HG03354 (cell line): ENCODE measurements around the gene GPT2.

Experiments
- ATAC-seq: cut with Tn5 transposase; IDR thresholded peaks from one replicate; pipeline ENCODE4 v1.9.1; 2021; ENCODE audit warnings: mild to moderate bottlenecking; ENCODE audit not compliant: unreplicated experiment, poor library complexity, severe bottlenecking

GPT2 gene, protein sequence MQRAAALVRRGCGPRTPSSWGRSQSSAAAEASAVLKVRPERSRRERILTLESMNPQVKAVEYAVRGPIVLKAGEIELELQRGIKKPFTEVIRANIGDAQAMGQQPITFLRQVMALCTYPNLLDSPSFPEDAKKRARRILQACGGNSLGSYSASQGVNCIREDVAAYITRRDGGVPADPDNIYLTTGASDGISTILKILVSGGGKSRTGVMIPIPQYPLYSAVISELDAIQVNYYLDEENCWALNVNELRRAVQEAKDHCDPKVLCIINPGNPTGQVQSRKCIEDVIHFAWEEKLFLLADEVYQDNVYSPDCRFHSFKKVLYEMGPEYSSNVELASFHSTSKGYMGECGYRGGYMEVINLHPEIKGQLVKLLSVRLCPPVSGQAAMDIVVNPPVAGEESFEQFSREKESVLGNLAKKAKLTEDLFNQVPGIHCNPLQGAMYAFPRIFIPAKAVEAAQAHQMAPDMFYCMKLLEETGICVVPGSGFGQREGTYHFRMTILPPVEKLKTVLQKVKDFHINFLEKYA

DNA sequence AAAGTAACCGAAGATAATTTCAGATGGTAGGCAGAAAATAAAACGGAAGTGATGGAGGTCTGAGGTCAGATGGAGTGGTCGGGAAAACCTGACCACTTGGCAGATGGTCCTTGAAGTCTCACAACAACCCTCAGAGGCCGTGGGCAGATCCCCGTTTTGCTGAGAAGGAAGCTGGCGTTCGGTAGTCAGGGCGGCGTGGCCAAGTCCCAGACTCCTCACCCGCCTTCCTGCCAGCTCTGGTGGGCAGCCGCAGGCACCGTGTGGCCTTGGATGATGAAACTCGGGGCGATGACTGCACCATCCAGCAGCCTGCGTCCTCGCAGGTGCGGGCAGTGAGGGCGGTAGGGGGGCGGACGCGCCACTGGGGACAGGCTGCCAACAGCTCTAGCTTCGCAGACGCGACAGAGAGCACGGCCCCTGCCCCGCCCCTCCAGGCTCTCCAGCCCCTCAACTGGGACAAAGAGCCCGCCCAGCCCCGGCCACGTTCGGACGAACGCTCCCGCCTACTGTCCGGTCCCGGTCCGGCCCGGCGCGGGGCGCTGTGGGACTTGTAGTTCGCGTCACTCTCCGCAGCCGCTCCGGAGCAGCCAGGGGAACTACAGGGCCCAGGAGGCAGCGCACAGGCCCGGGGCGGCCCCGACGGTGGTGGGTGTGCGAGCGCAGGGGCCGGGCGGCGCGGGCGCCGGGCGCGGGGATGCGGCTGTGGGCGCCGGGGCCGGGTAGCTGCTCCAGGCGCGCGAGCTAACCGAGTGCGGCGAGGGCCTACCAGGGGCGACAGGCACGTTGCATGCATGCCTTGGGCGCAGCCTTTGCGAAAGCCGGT, at the start of gene GPT2:
TSS of gene GPT2 (plus strand) at position 673 of the 823 bp plus-strand sequence. CDS start 354 bp downstream, outside the sequence.
- peak; percentile 97 for ATAC-seq

DNA sequence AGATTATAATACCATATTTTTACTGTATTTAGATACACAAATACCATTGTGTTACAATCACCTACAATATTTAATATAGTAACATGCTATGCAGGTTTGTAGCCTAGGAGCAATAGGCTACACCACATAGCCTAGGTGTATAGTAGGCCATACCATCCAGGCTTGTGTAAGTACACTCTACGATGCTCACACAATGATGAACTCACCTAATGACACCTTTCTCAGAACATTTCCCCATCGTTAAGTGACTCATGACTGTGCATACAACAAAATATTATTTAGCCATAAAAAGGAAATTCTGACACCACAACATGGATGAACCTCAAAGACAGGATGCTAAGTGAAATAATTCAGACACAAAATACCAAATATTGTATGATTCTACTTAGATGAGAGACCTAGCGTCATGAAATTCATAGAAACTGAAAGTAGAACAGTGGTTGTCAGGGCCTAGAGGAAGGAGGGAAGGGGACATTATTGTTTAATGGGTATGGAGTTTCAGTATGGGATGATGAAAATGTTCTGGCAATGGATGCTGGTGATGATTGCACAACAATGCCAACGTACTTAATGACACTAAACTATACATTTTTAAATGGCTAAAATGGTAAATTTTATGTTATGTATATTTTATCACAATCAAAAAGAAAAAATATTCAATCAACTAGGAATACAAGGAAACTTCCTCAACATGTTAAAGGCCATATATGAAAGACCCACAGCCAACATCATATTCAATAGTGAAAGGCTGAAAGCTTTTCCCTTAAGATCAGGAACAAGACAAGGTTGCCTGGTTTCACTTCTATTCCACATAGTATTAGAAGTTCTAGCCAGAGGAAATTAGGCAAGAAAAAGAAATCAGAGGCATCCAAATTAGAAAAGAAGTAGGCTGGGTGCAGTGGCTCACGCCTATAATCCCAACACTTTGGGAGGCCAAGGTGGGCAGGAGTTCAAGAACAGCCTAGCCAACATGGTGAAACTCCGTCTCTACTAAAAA, 47.3 kb upstream of the GPT2 start:
- ATAC-seq: no peak

DNA sequence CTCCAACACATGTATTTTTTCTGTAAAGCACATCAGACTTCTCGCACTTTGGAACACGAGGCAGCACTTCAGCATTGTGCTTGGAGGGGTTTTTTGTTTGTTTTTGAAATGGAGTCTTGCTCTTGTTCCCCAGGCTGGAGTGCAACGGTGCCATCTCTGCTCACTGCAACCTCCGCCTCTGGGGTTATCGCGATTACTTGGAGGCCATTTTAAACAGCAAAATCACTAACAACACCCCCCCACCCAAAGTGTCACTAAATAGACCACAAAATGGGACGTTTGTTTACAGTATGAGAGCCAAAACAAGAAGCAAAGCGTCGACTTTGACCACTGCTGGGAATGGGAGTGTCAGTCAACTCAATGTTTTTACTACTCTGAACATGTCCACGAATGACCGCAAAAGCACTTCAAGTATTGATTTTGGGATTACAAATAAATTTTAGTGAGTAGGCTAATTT, 44.1 kb upstream of the GPT2 start:
- no peak for ATAC-seq

DNA sequence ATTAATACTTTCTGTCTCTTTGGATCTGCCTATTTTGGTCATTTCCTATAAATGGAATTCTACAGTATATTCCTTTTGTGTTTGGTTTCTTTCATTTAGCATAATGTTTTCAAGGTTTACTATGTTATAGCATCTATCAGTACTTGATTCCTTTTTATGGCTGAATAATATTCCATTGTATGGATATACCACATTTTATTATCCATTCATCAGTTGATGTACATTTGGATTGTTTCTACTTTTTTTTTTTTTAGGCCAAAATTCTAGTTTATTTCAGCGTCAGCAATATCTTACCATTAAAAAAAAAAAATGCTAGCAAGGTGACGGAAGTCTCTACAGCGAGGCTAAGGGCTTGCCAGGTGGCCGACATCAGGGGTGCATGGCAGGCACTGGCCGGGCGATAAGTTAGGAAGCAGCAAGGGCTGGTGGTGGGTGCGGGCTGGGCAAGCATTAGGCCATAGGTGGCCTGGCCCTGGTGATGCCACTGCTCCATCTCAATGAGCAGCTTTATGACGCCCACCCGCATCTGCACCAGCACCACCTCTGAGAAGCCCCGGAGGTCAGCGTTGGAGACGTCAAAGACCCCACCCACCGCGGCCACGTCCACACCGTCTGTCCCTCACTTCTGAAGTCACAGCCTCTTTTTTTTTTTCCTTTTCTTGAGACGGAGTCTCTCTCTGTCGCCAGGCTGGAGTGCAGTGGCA, 41.8 kb upstream of the GPT2 start:
- ATAC-seq: no peak

DNA sequence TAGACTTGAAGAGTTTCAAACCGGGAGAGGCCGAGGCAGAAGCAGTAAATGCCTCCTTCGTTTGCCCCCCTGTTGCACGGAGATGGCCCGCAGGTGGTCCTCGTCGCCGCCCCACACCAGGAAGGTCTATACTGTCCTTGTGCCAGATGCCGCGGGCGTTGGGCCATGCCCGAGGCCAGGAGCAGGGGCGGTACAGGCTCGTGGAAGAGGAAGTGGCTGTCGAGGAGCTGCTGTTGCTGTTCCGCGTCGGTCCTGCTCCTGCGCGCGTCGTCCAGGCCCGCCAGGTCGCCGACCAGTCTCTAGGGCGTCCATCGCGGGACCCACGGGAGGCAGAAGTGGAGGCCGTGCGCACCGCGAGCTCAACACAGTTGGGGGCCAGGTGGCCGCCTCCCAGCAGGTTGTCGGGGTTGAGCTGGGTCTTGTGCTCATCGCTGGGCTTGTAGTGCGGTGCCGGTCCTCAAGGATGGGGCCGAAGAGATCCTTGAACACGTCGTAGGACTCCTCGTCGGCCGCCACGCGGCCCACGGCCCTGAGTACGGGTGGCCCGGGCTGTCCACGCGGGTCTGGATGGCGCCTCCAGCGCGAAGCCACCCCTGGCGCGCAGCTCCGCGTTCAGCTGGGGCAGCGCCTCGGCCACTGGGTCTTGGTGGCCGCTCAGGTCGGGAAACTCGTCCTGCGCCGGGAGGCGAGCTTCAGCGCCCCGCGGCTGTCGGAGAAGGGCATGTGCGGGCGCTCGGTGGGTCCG, 40.1 kb upstream of the GPT2 start:
- no peak for ATAC-seq

DNA sequence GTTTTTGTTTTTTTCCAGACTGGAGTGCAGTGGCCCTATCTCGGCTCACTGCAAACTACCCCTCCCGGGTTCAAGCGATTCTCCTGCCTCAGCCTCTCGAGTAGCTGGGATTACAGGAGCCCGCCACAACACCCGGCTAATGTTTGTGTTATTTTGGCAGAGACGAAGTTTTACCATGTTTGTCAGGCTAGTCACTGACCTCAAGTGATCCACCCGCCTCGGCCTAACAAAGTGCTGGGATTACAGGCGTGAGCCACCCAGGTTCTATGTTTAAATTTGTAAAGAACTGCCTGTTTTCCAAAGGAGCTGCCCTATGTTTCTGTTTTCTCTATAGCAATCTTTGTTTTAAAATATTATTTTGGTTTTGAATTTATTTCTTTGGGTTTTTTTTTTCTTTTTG, 39.4 kb upstream of the GPT2 start:
- ATAC-seq: no peak

DNA sequence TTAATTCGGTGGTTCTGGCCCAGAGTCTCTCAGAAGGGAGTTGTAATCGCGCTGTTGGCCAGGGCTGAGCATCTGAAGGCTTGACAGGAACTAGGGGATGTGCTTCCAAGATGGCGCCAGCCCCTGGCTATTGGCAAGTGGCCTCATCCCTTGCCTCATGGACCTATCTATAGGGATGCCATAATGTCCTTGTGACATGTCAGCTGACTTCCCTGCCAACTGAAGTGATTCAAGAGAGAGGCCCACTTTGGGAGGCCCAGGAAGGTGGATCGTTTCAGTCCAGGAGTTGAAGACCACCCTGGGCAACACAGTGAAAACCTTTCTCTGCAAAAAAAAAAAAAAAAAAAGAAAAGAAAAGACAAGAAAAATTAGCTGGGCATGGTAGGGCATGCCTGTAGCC, 38.2 kb upstream of the GPT2 start:
- ATAC-seq: no peak

DNA sequence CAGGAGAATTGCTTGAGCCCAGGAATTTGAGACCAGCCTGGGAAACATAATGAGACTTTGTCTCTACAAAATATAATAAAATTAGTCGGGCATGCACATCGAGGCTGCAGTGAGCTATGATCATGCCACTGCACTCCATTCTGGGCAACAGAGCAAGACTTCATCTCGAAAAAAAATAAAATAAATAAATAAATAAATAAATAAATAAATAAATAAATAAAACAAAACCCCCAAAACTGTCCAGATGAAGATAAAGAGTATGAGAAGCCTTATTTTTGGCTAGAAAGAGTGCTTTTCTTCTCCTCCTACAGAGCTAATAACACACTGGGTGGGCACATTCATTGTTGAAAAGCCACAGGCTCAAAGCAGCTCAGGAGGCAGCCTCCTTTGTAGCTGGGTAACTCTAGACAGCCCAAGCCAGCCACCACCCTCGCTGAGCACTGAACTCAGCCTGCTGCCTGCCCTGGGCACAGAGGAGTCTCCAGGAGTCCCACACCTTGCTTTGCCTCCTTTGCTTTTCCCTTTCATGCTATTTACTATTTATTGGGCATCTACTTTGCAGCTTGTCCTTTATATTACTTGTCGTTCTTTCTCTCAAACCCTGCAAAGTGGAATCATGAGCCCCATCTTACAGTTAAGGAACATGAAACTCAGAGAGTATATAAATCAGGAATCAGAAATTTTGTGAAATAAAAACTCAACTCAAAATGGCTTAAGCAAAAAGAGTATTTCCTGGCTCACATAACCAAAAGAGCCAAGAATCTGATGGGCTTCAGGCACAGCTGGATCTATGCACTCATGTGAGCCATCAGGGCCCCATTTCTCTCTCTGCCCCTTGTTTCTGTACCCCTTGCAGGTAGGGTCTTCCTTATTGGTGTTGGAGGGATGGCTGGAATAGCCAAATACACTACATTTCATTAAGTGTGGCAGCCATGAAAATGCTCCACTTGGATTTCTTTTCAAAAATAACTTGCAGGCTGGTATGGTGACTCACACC, 35.1 kb upstream of the GPT2 start:
- ATAC-seq: no peak

DNA sequence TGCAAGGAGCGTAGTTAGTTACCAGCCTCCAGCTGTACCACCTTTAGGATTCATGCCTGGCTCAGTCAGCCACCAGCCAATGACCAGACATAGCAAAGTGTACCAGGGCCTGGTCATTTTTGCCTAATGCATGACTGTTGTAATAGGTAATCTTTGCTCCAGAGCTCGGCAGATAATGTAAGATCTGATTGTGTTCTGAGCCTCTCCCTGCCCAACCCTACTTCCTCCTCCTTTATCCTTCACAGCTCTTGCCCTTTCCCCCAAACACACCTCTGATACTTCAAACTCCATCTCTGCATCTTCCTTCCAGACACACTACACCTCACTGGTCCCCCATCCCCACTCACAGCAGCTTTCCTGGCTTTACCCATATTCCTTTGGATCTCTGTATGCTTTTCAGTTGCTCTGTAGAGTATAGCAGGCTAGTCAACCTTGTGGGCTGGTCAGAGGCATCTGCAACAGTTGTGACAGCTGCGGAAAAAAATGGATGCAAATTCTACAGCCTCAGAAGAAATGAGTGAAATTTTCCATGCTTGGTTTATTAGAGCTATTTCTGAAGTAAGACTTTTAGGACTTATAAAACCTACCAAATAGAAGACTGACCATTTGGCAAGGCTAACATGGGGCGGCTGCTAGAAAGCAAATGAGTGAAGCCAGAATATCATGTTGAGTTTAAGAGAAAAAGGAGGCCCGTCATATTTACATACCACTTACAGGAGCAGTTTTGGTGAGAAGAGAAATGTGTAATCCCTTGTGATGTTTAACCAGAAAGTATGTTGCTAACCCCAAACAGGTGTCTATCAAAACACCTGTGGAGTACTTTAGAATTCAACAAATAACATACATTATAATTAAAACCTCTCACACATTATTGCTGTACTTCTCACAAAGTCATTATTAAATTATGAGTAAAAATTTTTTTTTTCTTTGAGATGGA, 33.3 kb upstream of the GPT2 start:
- peak; percentile 76 for ATAC-seq

DNA sequence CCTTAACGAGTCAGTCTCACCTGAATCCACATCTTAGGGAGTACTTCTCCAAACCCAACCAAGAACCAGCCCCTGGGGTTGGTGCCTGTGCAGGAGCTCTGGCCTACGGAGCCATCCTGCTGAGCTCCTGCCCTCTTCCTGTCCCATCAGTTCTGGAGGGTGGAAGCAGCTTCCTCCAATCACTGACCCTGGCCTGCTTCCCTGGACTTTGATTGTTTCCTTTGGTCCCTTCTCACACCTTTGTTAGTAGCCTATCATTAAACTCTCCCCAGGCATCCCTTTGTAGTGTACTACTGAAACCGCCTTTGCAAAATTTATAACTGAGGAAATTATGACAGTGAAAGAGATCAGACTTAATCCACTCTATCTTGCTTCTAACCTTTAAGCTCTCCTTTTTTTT, 32.0 kb upstream of the GPT2 start:
- ATAC-seq: no peak

DNA sequence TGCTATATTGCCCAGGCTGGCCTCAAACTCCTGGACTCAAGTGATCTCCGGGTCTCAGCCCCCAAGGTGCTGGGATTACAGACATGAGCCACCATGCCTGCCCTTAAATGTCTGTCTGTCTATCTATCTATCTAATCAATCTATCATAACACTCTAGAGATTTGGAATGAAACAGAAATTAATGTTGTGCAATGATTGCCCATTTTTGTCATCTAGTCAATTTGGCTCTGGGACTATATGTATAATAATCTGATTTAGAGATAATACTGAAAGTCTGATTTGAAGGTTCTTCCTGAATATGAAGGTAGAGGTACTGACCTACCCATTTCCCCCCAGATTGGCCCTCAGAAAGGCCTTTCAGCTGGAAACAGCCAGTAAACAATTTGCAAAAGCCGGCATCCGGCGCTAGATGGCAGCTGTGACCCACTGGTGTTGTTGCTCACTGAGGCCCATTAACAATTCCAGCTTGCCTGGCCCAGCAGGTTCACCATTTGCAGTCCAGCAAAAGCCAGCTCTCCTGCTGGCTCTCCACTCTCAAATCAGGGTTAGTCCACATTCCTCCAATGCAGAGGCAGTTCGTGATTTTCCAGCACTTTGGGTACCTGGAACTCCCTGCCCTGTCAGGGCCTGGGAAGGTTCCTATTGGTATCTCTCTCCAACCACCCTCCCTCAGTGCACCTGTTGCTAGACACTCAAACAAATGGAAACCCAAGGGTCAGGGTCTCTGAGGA, 30.3 kb upstream of the GPT2 start:
- ATAC-seq: no peak

DNA sequence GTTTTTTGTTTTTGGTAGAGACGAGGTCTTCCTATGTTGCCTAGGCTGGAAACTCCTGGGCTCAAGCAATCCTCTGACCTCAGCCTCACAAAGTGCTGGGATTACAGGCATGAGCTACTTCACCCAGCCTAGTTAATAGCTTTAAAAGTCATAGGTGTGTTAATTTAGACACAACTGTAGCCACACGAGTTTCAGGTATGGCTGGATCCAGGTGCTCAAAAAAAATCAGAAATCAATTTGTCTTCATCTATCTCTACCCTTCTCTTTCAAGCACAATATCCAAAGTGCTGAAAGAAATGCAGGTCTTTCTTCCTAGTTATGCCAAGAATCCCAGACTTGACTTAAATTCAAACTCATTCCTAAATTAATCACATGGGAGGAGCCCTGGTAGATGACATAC, 29.3 kb upstream of the GPT2 start:
- no peak for ATAC-seq

DNA sequence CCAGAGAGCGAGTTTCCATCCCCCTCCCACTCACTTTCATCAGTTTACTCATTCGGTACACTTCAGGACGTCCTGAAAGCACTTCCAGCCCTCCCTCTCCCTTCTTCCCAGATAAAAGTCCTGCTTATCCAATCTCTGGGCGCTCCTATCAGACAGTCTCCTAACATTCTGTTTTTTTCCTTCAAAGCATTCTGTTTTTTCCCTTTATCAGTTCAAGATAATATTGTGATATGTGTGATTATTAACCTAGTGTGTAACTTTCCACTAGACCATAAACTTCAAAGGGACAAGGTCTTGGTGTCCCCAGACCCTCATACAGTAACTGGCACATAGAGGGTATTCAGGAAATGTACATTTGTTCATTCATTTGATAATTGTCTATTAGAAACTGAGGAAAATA, 28.8 kb upstream of the GPT2 start:
- no peak for ATAC-seq

DNA sequence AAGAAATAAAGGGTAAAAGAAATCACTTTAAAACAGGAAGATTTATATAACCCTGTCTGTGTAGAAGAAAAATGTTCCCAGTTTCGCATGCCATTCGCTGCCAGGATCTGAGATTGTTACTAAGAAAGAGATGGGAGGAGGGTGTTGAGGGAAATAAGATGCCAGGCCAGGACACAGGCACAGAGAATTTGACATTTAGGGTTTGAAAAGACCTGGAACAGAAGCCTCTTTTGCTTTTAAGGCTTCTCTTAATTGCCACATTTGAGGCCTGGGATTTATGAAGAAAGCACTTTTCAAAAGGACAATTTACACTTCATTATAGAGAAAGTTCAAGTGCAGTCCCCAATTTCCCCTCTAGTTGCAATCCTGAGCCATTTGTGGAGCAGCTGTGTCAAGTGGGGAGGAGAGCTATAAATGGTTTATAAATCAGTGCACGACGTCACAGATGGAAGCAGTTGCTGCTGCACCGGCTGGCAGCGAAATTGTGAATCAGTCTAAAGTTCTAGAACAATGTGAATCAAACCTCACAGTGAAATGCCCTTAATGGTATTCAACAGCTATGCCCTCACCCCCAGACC, 26.7 kb upstream of the GPT2 start:
- ATAC-seq: no peak

DNA sequence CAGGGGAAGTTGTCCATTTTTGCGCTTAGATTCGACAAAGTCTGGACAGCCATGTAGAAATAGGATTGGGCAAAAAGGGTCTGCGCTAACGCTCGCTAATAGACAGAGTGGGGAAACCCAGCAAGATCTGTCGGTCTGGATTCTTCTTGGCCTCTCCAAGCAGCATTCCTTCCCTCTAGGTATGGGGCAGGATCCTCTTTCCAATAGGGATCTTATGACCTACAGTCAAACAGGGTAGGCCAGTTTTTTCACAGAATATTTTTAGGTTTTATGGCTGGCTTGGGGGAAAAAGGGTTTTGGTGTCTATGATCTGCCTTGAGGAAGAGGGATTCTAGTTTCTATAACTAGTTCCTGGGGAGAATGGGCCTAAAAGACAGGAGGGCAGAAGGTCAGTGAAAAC, 26.0 kb upstream of the GPT2 start:
- no peak for ATAC-seq
